ENCODE data around the gene SAC3D1. TPM values are rescaled to one million over a fixed set of nuclear protein-coding genes. Genes with fewer than 3 reads are reported as not detected.

SAC3D1 gene
- total RNA-seq, 1 donor from 2014 or later = 8.5 TPM

- no peak for DNase-seq
Measured at GRCh38 chr11:65087827-65088226, 46.8 kb downstream of the SAC3D1 start.

GRCh38 chr11:65089621-65090020 is 48.6 kb downstream of the SAC3D1 start:
- DNase-seq = no peak

- DNase-seq = no peak
Measured at GRCh38 chr11:65090628-65091027, 49.6 kb downstream of the SAC3D1 start.

Small RNAs within 50 kb of the gene (small RNA-seq; reads per million reads assigned to genes)
- gene MIR6879 (ENCODE audit: low replicate concordance) = not detected
- gene SNX15 (ENCODE audit: low replicate concordance) = not detected

Other genes starting within 250 kb of the SAC3D1 start
- gene MAP4K2, start 238.0 kb upstream of the SAC3D1 start, total RNA-seq = 13.1 TPM
- 16.1 TPM for gene MEN1, start 230.7 kb upstream of the SAC3D1 start, total RNA-seq
- 5.7 TPM for gene CDC42BPG, start 196.6 kb upstream of the SAC3D1 start, total RNA-seq
- 86.0 TPM for gene EHD1, start 162.6 kb upstream of the SAC3D1 start, total RNA-seq
- 13.3 TPM for gene ATG2A, start 124.0 kb upstream of the SAC3D1 start, total RNA-seq
- gene PPP2R5B, start 116.5 kb upstream of the SAC3D1 start, total RNA-seq = 6.1 TPM
- gene GPHA2, start 105.3 kb upstream of the SAC3D1 start, total RNA-seq = not detected
- gene MAJIN, start 69.1 kb upstream of the SAC3D1 start, total RNA-seq = not detected
- gene BATF2, start 44.2 kb upstream of the SAC3D1 start, total RNA-seq = 0.21 TPM
- gene ARL2, start 27.1 kb upstream of the SAC3D1 start, total RNA-seq = 131 TPM
- gene SNX15, start 13.8 kb upstream of the SAC3D1 start, total RNA-seq = 15.7 TPM
- 6.4 TPM for gene NAALADL1, start 17.3 kb downstream of the SAC3D1 start, total RNA-seq
- 4.9 TPM for gene CDCA5, start 42.8 kb downstream of the SAC3D1 start, total RNA-seq
- gene ZFPL1, start 43.0 kb downstream of the SAC3D1 start, total RNA-seq = 25.5 TPM
- 311 TPM for gene VPS51, start 55.0 kb downstream of the SAC3D1 start, total RNA-seq
- 13.2 TPM for gene TM7SF2, start 70.7 kb downstream of the SAC3D1 start, total RNA-seq
- gene ZNHIT2, start 76.5 kb downstream of the SAC3D1 start, total RNA-seq = 3.5 TPM
- gene FAU, start 80.9 kb downstream of the SAC3D1 start, total RNA-seq = 265 TPM
- gene MRPL49, start 81.1 kb downstream of the SAC3D1 start, total RNA-seq = 38.1 TPM
- gene SYVN1, start 93.3 kb downstream of the SAC3D1 start, total RNA-seq = 16.4 TPM
- gene SPDYC, start 129.0 kb downstream of the SAC3D1 start, total RNA-seq = not detected
- gene CAPN1, start 140.7 kb downstream of the SAC3D1 start, total RNA-seq = 144 TPM
- 10.3 TPM for gene POLA2, start 220.8 kb downstream of the SAC3D1 start, total RNA-seq